DMS153 treated with DMSO at 0.1 percent for 48 hours (cell line): ENCODE results near the gene EPB41L4A.
A peak's percentile ranks its signal among the peaks of the same experiment; 100 is the strongest.
"Not testable (repeated sequence)": the region's sequence is repeated elsewhere in the genome, so short reads cannot be mapped to it uniquely, and the experiment has no call there.

ENCODE experiments used
- DNase-seq: peaks from one replicate; lab custom pipeline; 2025; ENCODE audit not compliant: unreplicated experiment; lab: John Stamatoyannopoulos, UW

The EPB41L4A gene

GRCh38 chr5:112217843-112218579, 201.1 kb downstream of the EPB41L4A start:
- DNase-seq: no peak

DNA sequence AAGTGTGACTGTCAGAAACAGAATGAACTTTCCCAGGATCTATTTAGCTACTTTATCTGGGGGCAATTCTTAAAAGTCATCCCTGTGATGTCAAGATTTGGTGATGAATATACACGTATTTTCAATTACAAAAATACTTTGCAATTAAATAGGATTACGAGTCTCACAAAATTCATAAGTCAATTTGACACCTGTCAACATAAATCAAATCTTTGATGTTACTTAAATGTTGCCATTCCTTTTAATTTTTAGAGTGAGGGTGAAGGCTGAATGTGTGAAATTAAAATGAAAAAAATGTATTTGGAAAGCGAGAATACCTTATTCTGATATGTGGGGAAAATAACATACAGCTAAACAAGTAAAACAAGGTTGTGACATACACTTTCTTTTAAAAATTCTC, 202.9 kb downstream of the EPB41L4A start:
- DNase-seq: no peak

GRCh38 chr5:112210430-112211005, 208.6 kb downstream of the EPB41L4A start:
- DNase-seq: peak; percentile 3

- DNase-seq: no peak
These were observed 210.1 kb downstream of the EPB41L4A start for GRCh38 chr5:112208699-112209615.

GRCh38 chr5:112208195-112208594, 210.9 kb downstream of the EPB41L4A start:
- DNase-seq: not testable (repeated sequence)

DNA sequence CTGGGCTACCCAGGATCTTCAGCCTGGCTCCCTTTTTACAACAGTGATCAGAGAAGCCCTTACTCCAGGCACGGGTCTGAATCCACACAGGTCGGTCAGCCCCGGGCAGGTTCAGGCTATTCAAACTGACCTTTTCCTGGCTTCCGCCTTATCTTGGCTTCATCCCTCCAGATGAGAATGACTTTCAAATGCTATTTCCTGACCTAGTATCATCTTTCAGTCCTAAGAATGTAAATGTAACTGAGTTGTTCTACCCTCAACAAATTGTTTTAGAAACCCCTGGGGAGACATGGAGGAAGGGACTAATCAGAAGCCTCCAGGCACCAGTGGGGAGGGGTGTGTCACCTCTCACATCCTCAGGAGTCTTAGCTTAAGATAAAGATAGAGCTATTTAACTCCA, 213.2 kb downstream of the EPB41L4A start:
- no peak for DNase-seq

GRCh38 chr5:112203229-112203628, 215.8 kb downstream of the EPB41L4A start:
- DNase-seq: no peak

GRCh38 chr5:112202694-112203093, 216.4 kb downstream of the EPB41L4A start:
- no peak for DNase-seq

GRCh38 chr5:112201141-112201540, 217.9 kb downstream of the EPB41L4A start:
- no peak for DNase-seq

DNA sequence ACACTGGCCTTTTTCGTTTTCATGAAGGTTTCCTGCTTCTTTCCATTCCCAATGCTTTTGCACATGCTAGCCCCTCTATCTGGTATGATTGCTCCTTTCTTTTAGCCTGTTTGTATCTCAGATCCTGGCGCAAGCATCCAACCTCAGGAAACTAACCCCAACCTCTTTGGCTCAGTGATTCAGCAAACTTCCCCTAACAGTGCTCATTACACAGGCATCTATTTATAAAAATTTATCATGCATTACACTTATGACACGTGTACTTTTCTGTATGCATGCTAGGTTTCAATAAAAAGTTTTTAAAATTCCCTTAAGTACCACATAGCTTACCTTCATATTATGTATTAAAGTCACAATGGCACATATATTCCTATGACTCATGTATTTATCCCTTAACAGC, 218.9 kb downstream of the EPB41L4A start:
- no peak for DNase-seq

- DNase-seq: no peak
These were observed 222.5 kb downstream of the EPB41L4A start for GRCh38 chr5:112196584-112196983.

- DNase-seq: no peak
These were observed 223.2 kb downstream of the EPB41L4A start for GRCh38 chr5:112195924-112196323.

GRCh38 chr5:112192866-112193265, 226.2 kb downstream of the EPB41L4A start:
- no peak for DNase-seq

GRCh38 chr5:112192072-112192471, 227.0 kb downstream of the EPB41L4A start:
- DNase-seq: no peak

GRCh38 chr5:112189391-112189790, 229.7 kb downstream of the EPB41L4A start:
- no peak for DNase-seq

DNA sequence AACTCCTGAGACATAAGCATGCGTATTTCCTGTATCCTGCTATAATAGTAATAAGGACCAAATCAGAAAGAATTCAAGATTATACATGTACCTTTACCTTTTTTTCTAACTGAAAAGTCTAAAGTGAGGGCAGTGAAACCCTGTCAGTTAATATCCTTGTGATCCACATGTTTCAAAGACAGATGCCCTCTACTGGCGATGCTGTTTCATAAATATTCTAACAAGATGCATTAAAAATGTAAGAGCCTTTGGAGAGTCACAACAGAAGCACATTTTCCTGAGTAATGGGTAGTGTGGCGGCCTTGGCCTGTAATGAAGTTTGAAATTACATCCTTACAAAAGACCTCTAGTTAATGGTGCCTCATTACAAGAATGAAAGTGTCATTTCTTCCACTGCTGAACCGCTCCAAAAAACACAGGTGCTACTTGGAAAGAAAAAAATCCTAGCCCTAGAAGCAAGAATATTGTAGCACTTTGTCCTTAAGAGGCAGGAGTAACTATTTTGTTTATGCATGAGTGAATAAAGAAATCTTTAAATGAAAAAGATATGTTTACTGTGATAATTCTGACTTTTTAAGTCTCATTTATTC, 232.6 kb downstream of the EPB41L4A start:
- DNase-seq: peak; percentile 6

DNA sequence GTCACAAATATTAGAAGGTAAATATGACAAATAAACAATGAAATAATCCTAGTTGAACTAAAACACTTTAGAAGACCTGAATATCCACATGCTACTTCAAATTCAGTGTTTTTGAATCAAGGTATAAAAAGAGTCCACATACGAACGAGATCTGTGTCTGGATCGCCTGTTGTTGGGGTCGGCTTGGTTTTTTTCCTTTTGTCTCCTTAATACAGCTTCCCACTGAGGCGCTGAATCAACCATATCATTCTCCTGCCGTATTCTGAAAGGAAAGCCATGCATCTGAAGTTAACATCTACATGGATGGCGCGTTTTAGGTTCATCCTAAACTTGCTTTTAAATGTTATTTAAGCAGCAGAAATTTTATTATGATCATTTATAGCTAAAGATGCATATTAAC, 235.2 kb downstream of the EPB41L4A start:
- no peak for DNase-seq

DNA sequence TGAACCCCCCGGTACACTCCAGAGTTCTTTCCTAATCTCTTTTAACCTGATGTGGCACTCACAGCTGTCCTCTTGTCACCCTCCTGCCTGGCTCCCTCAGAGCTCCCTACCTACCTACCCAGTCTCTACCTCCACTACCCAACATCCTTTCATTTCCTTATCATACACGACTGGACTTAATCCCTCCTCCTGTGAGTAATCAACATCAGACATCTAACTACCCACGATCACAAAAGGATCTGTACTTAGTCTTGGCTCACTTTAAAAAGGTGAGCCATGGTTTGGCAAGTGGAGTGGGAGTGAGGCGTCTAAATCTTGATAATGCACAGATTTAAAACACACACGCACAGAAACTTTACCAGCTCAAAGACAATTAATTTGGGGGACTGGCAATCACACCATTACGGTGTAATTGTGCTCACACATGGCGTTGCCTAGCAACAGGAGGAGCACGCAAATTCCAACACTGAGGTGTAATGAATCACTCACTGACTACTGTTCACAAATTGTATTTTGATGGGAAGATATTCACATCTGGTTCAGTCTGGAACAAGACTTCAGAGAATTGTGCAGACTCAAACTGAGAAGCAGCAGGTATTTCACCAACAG, 235.9 kb downstream of the EPB41L4A start:
- DNase-seq: no peak

DNA sequence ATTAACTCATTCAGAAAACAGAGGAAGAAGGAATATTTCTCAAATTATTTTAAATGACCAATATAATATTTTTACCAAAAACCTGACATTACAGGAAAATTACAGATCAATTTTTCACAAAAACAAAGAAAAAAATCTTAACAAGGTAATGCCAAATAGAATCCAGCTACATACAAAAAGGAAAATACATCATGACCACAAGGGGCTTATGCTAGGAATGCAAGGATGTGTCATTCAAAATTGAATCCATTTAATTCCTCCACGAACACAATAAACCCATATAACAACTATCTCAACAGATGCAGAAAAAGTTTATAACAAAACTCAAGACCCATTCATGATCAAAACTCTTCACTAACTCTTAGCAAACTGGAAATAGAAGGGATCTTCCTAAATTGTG, 239.8 kb downstream of the EPB41L4A start:
- no peak for DNase-seq

DNA sequence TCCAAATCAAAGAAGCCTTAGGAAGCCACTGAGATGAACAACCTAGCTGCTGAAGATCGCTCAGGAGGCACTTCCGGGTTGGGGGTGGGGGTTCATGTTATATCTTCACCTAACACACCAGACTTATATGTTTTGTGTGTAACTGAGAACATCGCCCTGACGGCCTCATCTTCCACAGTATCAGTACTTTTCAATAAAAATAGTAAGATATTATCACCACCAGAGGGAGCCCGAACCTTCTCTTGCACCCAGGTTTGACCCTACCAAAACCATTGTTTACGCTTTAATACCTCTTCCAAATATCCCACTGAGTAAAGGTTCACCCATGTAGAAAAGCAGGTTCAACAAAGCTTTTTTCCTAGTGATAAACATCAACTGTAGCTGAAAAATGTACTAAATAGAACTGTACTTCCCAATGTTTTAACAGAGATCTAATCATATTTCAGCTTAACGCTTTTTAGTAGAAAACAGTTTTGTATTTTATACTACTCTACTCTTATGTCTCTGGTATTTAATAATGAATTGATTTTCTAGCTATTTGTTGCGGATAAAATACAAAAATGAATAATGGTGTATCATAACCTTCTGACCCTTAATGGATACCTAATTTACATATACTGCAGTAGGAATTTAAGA, 244.0 kb downstream of the EPB41L4A start:
- DNase-seq: peak; percentile 29
